Measurements from ENCODE around the gene ADAM10. TPM values are rescaled to one million over a fixed set of nuclear protein-coding genes. Genes with fewer than 3 reads are reported as not detected.

The ADAM10 gene
- total RNA-seq, 1 donor from 2014 or later = 243 TPM

DNA sequence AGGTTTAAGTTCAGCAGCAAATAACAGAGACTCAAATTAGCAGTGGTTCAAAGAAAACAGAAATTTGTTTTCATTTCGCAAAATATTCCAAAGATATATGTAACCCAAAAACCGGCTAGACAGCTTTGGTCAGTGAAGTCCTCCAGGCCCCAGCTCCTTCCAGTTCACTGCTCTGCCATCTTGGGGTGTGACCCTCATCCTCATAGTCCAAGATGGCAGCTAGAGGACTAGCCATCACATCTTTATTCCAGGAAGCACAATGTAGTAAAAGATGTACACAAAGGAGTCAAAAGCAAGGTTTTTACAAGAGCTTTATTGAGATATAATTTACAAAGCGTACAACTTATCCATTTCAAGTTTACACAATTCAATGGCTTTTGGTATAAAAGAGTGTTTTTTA lies 210.6 kb downstream of the ADAM10 start:
- H3K4me2 ChIP-seq (ENCODE audit: low read length) = no peak overlapping the region
- FAIRE-seq (no peak), DNase-seq (ENCODE audit: low read depth) (no peak)
- Mint-ChIP-seq H3K36me3 (ENCODE audit: low read depth, unreplicated experiment) (peaks cover 4% of the 10 kb centered on the region), H3K4me1 (ENCODE audit: low read depth, unreplicated experiment) (no peaks in the 10 kb centered on the region), H3K27ac (ENCODE audit: unreplicated experiment) (no peak overlapping the region), H3K4me3 (ENCODE audit: unreplicated experiment) (no peak overlapping the region), H3K9me3 (ENCODE audit: unreplicated experiment) (peaks cover 3% of the 10 kb centered on the region), H3K27me3 (ENCODE audit: low read depth, unreplicated experiment) (peaks cover 34% of the 10 kb centered on the region)
- peaks cover 31% of the 10 kb centered on the region for H3K27me3 ChIP-seq (ENCODE audit: insufficient read depth, low read length)
- no peaks in the 10 kb centered on the region for H3K79me2 ChIP-seq (ENCODE audit: insufficient read depth, low read length)
- no peak overlapping the region for H3K9ac ChIP-seq (ENCODE audit: low read length)
- no peaks in the 10 kb centered on the region for H3K9me3 ChIP-seq (ENCODE audit: insufficient read depth, low read depth, low read length)
- no peaks in the 10 kb centered on the region for H3K36me3 ChIP-seq (ENCODE audit: insufficient read depth, low read length)
- H3K4me1 ChIP-seq (ENCODE audit: insufficient read depth, low read length) = no peaks in the 10 kb centered on the region
- no peak for TF ChIP-seq EZH2 (IDR thresholded peaks at IDR 0.05; ENCODE audit: insufficient read depth, low read length)
- TF ChIP-seq, protein P1, sequence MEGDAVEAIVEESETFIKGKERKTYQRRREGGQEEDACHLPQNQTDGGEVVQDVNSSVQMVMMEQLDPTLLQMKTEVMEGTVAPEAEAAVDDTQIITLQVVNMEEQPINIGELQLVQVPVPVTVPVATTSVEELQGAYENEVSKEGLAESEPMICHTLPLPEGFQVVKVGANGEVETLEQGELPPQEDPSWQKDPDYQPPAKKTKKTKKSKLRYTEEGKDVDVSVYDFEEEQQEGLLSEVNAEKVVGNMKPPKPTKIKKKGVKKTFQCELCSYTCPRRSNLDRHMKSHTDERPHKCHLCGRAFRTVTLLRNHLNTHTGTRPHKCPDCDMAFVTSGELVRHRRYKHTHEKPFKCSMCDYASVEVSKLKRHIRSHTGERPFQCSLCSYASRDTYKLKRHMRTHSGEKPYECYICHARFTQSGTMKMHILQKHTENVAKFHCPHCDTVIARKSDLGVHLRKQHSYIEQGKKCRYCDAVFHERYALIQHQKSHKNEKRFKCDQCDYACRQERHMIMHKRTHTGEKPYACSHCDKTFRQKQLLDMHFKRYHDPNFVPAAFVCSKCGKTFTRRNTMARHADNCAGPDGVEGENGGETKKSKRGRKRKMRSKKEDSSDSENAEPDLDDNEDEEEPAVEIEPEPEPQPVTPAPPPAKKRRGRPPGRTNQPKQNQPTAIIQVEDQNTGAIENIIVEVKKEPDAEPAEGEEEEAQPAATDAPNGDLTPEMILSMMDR (IDR thresholded peaks at IDR 0.05; ENCODE audit: insufficient read depth, low read depth, low read length) = no peak
- no peak overlapping the region for H3K4me3 ChIP-seq (ENCODE audit: insufficient read depth, low read depth, low read length)
- no peak overlapping the region for H2AFZ ChIP-seq (ENCODE audit: low read depth, low read length)
- no peak overlapping the region for H3K27ac ChIP-seq (ENCODE audit: low read depth, low read length)
- no peaks in the 10 kb centered on the region for H4K20me1 ChIP-seq (ENCODE audit: insufficient read depth, low read length)

Other genes starting within 250 kb of the ADAM10 start
- 20.9 and 24.5 TPM in 2 replicates for gene MINDY2, start 21.6 kb upstream of the ADAM10 start, total RNA-seq
- gene SLTM, start 184.0 kb upstream of the ADAM10 start, total RNA-seq = 52.4 and 68.2 TPM in 2 replicates
- gene RNF111, start 238.0 kb upstream of the ADAM10 start, total RNA-seq = 33.2 and 44.1 TPM in 2 replicates